GM18870 (cell line): Measurements from ENCODE around the gene FUS.
"Not testable (repeated sequence)": the region's sequence is repeated elsewhere in the genome, so short reads cannot be mapped to it uniquely, and the experiment has no call there.

Source experiments
- ATAC-seq: cut with Tn5 transposase; IDR thresholded peaks from one replicate; pipeline ENCODE4 v1.9.1; 2021; ENCODE audit warnings: moderate library complexity; ENCODE audit not compliant: unreplicated experiment

The FUS gene

GRCh38 chr16:31143011-31143693 is 36.8 kb upstream of the FUS start:
- ATAC-seq: no peak

GRCh38 chr16:31143694-31144148 is 36.2 kb upstream of the FUS start:
- no peak for ATAC-seq

GRCh38 chr16:31144418-31144817 is 35.5 kb upstream of the FUS start:
- ATAC-seq: not testable (repeated sequence)

GRCh38 chr16:31145398-31145990 is 34.4 kb upstream of the FUS start:
- no peak for ATAC-seq

GRCh38 chr16:31147574-31147973 is 32.4 kb upstream of the FUS start:
- ATAC-seq: no peak

- no peak for ATAC-seq
These were observed 31.6 kb upstream of the FUS start for GRCh38 chr16:31148281-31148728.

GRCh38 chr16:31148896-31149295 is 31.0 kb upstream of the FUS start:
- ATAC-seq: no peak

- ATAC-seq: no peak
These were observed 30.6 kb upstream of the FUS start for GRCh38 chr16:31149332-31149731.

GRCh38 chr16:31149894-31150890 is 29.7 kb upstream of the FUS start, which contains the start of gene PRSS36:
Gene PRSS36, minus strand, starts transcription at chr16:31150066. Its CDS starts 31 bp downstream, at chr16:31150035.
- no peak for ATAC-seq

- not testable (repeated sequence) for ATAC-seq
These were observed 29.0 kb upstream of the FUS start for GRCh38 chr16:31150976-31151375.

- ATAC-seq: no peak
These were observed 22.8 kb upstream of the FUS start for GRCh38 chr16:31157136-31157535.

- no peak for ATAC-seq
These were observed 12.6 kb upstream of the FUS start for GRCh38 chr16:31167315-31167714.

GRCh38 chr16:31168848-31169247 is 11.1 kb upstream of the FUS start:
- ATAC-seq: no peak

- not testable (repeated sequence) for ATAC-seq
These were observed 9.9 kb upstream of the FUS start for GRCh38 chr16:31170048-31170447.

GRCh38 chr16:31177136-31177535 is 2.8 kb upstream of the FUS start:
- no peak for ATAC-seq

- ATAC-seq: peak; percentile 6
These were observed 656 bp upstream of the FUS start for GRCh38 chr16:31179219-31179746.

GRCh38 chr16:31181102-31181830 is 1.3 kb downstream of the FUS start:
- no peak for ATAC-seq

- no peak for ATAC-seq
These were observed 2.5 kb downstream of the FUS start for GRCh38 chr16:31182391-31182790.

- ATAC-seq: no peak
These were observed 3.8 kb downstream of the FUS start for GRCh38 chr16:31183432-31184428.
